Keratinocyte (primary cell): Measurements from ENCODE around the gene PEX11G. TPM values are rescaled to one million over a fixed set of nuclear protein-coding genes. Genes with fewer than 3 reads are reported as not detected.

Experiments used
- DNase-seq: peaks from one replicate; pipeline ENCODE4 v3.0.0-alpha.2; 2011; ENCODE audit warnings: low read depth, missing footprints, low spot score
- FAIRE-seq: peaks from 2 replicates; lab custom pipeline; 2011; peaks lifted over from hg19 to GRCh38; lab: Jason Lieb, UNC
- H2AFZ ChIP-seq: 2 replicates; pipeline ENCODE4 v1.6.0; 2012; ENCODE audit warnings: low read length, control low read depth, inconsistent platforms; ENCODE audit not compliant: control insufficient read depth
- H3K27ac ChIP-seq: 2 replicates; pipeline ENCODE4 v1.5.1; 2011; ENCODE audit warnings: low read length; ENCODE audit not compliant: control insufficient read depth, insufficient read depth
- H3K27me3 ChIP-seq: 3 replicates; pipeline ENCODE4 v1.6.0; 2011; ENCODE audit warnings: low read length; ENCODE audit not compliant: control insufficient read depth, insufficient read depth; ENCODE audit errors: extremely low read depth
- H3K36me3 ChIP-seq, 2 experiments: 2 replicates in 1 of 2; 3 replicates in 1 of 2; pipeline ENCODE4 v1.5.1; 2011; ENCODE audit warnings: low read length in 2 of 2, mild to moderate bottlenecking in 1 of 2; ENCODE audit not compliant: control insufficient read depth in 2 of 2, insufficient read depth in 2 of 2; ENCODE audit errors: extremely low read depth in 1 of 2
- H3K4me1 ChIP-seq: 3 replicates; pipeline ENCODE4 v1.5.1; 2011; ENCODE audit warnings: low read length; ENCODE audit not compliant: control insufficient read depth, insufficient read depth; ENCODE audit errors: extremely low read depth
- H3K4me2 ChIP-seq: 3 replicates; pipeline ENCODE4 v1.6.0; 2011; ENCODE audit warnings: low read depth, low read length; ENCODE audit not compliant: control insufficient read depth, insufficient read depth; ENCODE audit errors: extremely low read depth
- H3K4me3 ChIP-seq, 3 experiments: fragments of 200-600 bp in 1 of 3; sonication (generic) in 1 of 3; 2 replicates in 2 of 3; 3 replicates in 1 of 3; pipeline ENCODE4 v1.5.1; 2011 to 2016; ENCODE audit warnings: low read length in 3 of 3, mild to moderate bottlenecking in 3 of 3, control low read depth in 2 of 3, inconsistent platforms in 1 of 3, low read depth in 1 of 3, mixed read lengths in 1 of 3, mixed run types in 1 of 3, moderate library complexity in 1 of 3; ENCODE audit not compliant: control insufficient read depth in 2 of 3, insufficient read depth in 2 of 3; ENCODE audit errors: extremely low read depth in 1 of 3
- H3K79me2 ChIP-seq: 2 replicates; pipeline ENCODE4 v1.6.0; 2012; ENCODE audit warnings: low read length; ENCODE audit not compliant: control insufficient read depth, insufficient read depth
- H3K9ac ChIP-seq: 3 replicates; pipeline ENCODE4 v1.6.0; 2011; ENCODE audit warnings: low read length; ENCODE audit not compliant: control insufficient read depth, insufficient read depth; ENCODE audit errors: extremely low read depth
- H3K9me1 ChIP-seq: 3 replicates; pipeline ENCODE4 v1.6.0; 2011; ENCODE audit warnings: low read length; ENCODE audit not compliant: control insufficient read depth, insufficient read depth; ENCODE audit errors: extremely low read depth
- H3K9me3 ChIP-seq: 2 replicates; pipeline ENCODE4 v1.5.1; 2012; ENCODE audit warnings: low read depth, low read length; ENCODE audit not compliant: control insufficient read depth
- H4K20me1 ChIP-seq: 3 replicates; pipeline ENCODE4 v1.6.0; 2011; ENCODE audit warnings: low read length; ENCODE audit not compliant: control insufficient read depth, insufficient read depth; ENCODE audit errors: extremely low read depth
- EZH2 ChIP-seq: IDR thresholded peaks from one replicate; pipeline ENCODE4 v1.6.1; 2012; ENCODE audit warnings: inconsistent platforms, mild to moderate bottlenecking, low read length, moderate library complexity
- dilution Hi-C: fragments of 300-500 bp; cut with MboI; formaldehyde crosslinking; loops from one replicate; pipeline ENCODE4 v1.7.0; 2020; ENCODE audit warnings: low sequenced_read_pairs; ENCODE audit not compliant: extremely low pct_ligation_motif_present
- polyA plus RNA-seq, 5 experiments: library from polyadenylated mRNA; depleted of rRNA in 3 of 5; stranded (reverse) in 3 of 5; stranded (forward) in 1 of 5; unstranded in 1 of 5; fragments of >200 nt; gene quantifications; 1 replicate in 1 of 5; 2 replicates in 3 of 5; 3 replicates in 1 of 5; pipeline versions ENCODE4 v1.2.1 to v1.2.3, GENCODE V29; 2011 to 2012; ENCODE audit warnings: missing spikeins in 2 of 5, low read depth in 1 of 5, low replicate concordance in 1 of 5
- TF ChIP-seq, protein P1 (sequence below), 3 experiments: IDR thresholded peaks in 1 of 3; conservative IDR thresholded peaks in 1 of 3; optimal IDR thresholded peaks in 1 of 3; 2 replicates in 2 of 3; 3 replicates in 1 of 3; pipeline versions ENCODE3 to v1.5.1; 2011; ENCODE audit warnings: low read length in 3 of 3, mild to moderate bottlenecking in 3 of 3, moderate library complexity in 2 of 3, control low read depth in 1 of 3, inconsistent platforms in 1 of 3; ENCODE audit not compliant: insufficient read depth in 2 of 3; ENCODE audit errors: extremely low read depth in 1 of 3

Gene PEX11G
- polyA plus RNA-seq, 1 donor (not counting 4 experiments of a cell fraction or from before 2014, with no cell fraction given), result 1.1 TPM

DNA sequence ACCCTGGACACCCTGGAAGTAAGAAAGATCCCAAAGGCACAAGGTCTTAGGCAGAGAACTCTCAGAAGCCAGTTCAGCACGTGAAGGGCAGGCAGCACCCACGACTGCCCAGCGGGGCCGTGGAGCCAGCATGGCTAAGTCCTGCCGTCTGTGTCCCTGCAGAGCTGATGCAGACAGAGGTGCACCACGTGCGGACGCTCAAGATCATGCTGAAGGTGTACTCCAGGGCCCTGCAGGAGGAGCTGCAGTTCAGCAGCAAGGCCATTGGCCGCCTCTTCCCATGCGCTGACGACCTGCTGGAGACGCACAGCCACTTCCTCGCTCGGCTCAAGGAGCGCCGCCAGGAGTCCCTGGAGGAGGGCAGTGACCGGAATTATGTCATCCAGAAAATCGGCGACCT is 44.8 kb downstream of the PEX11G start:
- TF ChIP-seq, protein P1, sequence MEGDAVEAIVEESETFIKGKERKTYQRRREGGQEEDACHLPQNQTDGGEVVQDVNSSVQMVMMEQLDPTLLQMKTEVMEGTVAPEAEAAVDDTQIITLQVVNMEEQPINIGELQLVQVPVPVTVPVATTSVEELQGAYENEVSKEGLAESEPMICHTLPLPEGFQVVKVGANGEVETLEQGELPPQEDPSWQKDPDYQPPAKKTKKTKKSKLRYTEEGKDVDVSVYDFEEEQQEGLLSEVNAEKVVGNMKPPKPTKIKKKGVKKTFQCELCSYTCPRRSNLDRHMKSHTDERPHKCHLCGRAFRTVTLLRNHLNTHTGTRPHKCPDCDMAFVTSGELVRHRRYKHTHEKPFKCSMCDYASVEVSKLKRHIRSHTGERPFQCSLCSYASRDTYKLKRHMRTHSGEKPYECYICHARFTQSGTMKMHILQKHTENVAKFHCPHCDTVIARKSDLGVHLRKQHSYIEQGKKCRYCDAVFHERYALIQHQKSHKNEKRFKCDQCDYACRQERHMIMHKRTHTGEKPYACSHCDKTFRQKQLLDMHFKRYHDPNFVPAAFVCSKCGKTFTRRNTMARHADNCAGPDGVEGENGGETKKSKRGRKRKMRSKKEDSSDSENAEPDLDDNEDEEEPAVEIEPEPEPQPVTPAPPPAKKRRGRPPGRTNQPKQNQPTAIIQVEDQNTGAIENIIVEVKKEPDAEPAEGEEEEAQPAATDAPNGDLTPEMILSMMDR (optimal IDR thresholded peaks at IDR 0.05 in 1 of 3, IDR thresholded peaks at IDR 0.05 in 1 of 3, conservative IDR thresholded peaks at IDR 0.05 in 1 of 3; ENCODE audit: extremely low read depth in 1 of 3, insufficient read depth in 2 of 3, low read length in 3 of 3), result no peak
- TF ChIP-seq EZH2, result no peak

GRCh38 chr19:7442423-7442822 is 46.4 kb downstream of the PEX11G start:
- Histone ChIP-seq H3K9me3 (no peaks in the 10 kb centered on the region), H3K4me2 (no peak overlapping the region), H3K79me2 (no peaks in the 10 kb centered on the region), H3K4me3 (no peak overlapping the region), H3K4me1 (no peaks in the 10 kb centered on the region), H3K36me3 (peaks cover 5 to 30% of the 10 kb centered on the region in 2 experiments), H3K27ac (no peak overlapping the region), H2AFZ (no peak overlapping the region), H4K20me1 (no peaks in the 10 kb centered on the region), H3K27me3 (no peaks in the 10 kb centered on the region), H3K9ac (no peak overlapping the region), H3K9me1 (no peaks in the 10 kb centered on the region)
- no peak for FAIRE-seq
- TF ChIP-seq, protein P1 (optimal IDR thresholded peaks at IDR 0.05 in 1 of 3, IDR thresholded peaks at IDR 0.05 in 1 of 3, conservative IDR thresholded peaks at IDR 0.05 in 1 of 3; ENCODE audit: extremely low read depth in 1 of 3, insufficient read depth in 2 of 3, low read length in 3 of 3), result no peak
- TF ChIP-seq EZH2, result no peak
- no peak for DNase-seq
- dilution Hi-C loops, result no loop called here

More for the DNA sequence above, 44.8 kb downstream of the PEX11G start:
- dilution Hi-C loops, result no loop called here
- Histone ChIP-seq H2AFZ (no peak overlapping the region), H3K79me2 (no peaks in the 10 kb centered on the region), H3K27ac (no peak overlapping the region), H3K9ac (no peak overlapping the region), H4K20me1 (no peaks in the 10 kb centered on the region), H3K27me3 (no peaks in the 10 kb centered on the region), H3K9me1 (no peaks in the 10 kb centered on the region), H3K9me3 (no peaks in the 10 kb centered on the region), H3K4me3 (no peak overlapping the region), H3K4me2 (no peak overlapping the region), H3K4me1 (no peaks in the 10 kb centered on the region), H3K36me3 (peaks cover 5 to 33% of the 10 kb centered on the region in 2 experiments)
- no peak for DNase-seq
- FAIRE-seq, result no peak
